Suprapubic skin (tissue), 4 donors: ENCODE results near the gene DSE. TPM values are rescaled to one million over a fixed set of nuclear protein-coding genes. Genes with fewer than 3 reads are reported as not detected.

Experiments used
- DNase-seq, 2 donors: peaks; one replicate each; pipeline ENCODE4 v3.0.0-alpha.2; 2019; ENCODE audit warnings: low spot score in 2 of 2
- H3K27ac ChIP-seq: fragments of 200-600 bp; sonication (generic); one replicate; pipeline ENCODE4 v1.5.1; 2019
- H3K27me3 ChIP-seq: fragments of 200-600 bp; sonication (generic); one replicate; pipeline ENCODE4 v1.5.1; 2019
- H3K36me3 ChIP-seq: fragments of 200-600 bp; sonication (generic); one replicate; pipeline ENCODE4 v1.5.1; 2019
- H3K4me1 ChIP-seq: fragments of 200-600 bp; sonication (generic); one replicate; pipeline ENCODE4 v1.5.1; 2019
- H3K4me3 ChIP-seq: fragments of 200-600 bp; sonication (generic); one replicate; pipeline ENCODE4 v1.5.1; 2019; ENCODE audit warnings: mild to moderate bottlenecking
- H3K9me3 ChIP-seq: fragments of 200-600 bp; sonication (generic); one replicate; pipeline ENCODE4 v1.5.1; 2019
- EP300 ChIP-seq: sonication (generic); formaldehyde crosslinking; IDR thresholded peaks from one replicate; pipeline ENCODE4 v1.6.1; 2017; ENCODE audit warnings: antibody characterized with exemption
- POLR2A ChIP-seq, 2 donors: fragments of 450-650 bp; IDR thresholded peaks; one replicate each; pipeline ENCODE4 v1.6.1; 2017; ENCODE audit warnings: antibody characterized with exemption in 2 of 2, mild to moderate bottlenecking in 2 of 2, moderate library complexity in 2 of 2
- POLR2AphosphoS5 ChIP-seq, 3 donors: sonication (generic); formaldehyde crosslinking; IDR thresholded peaks; one replicate each; pipeline ENCODE4 v1.6.1; 2017; ENCODE audit warnings: antibody characterized with exemption in 3 of 3
- WGBS: methylation state at CpG from one replicate; pipeline ENCODE4 v1.1.5; 2018; 5-methylcytosine and 5-hydroxymethylcytosine counted together
- total RNA-seq, 4 donors: library from RNA; depleted of rRNA; stranded (reverse); fragments of >200 nt; gene quantifications; one replicate each; pipeline ENCODE4 v1.1.0, GENCODE V29; 2016
- TF ChIP-seq, protein P1 (sequence below), 2 donors: fragments of 200-600 bp in 1 of 2; fragments of 450-650 bp in 1 of 2; sonication (generic) in 1 of 2; IDR thresholded peaks; one replicate each; pipeline ENCODE4 v1.5.1; 2016 to 2019; ENCODE audit warnings: antibody characterized with exemption in 2 of 2, mild to moderate bottlenecking in 1 of 2, moderate library complexity in 1 of 2

The DSE gene
- total RNA-seq, 4 donors from 2014 or later, result 36.0 to 40.0 (median 37.2) TPM

DNA sequence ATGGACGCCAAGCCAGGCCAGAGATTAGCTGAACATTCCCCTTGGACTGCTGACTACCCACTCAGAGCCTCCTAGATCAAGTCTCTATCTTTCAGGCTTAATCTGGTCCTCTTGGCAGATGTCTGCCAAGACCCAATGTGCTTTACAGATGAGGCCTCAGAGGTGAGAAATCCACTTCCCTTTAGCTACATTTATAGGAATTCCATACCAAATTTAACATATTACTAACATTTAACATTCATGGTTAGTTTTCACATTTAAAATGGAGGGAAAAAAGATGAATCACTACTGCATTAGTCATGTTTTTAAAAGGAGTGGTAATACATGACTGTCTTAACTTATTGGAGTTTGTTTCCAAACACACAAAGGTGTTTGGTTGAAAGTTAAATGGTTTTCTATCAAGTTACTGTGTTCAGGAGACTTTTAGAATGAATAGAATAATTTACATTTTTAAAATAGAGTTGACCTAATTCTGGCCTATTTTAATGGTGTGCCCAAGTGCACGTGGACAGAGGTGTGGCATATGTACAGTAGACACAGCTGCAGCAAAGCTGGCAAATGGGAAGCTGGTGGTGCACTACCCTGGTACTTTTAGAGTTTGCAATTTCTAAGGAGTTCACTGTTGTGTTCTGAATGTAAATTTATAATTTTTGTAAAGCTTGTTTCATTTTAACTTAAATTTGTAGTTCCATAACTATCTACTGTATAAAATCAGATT lies 48.5 kb downstream of the DSE start:
- 63% methylated on average over 2 of the region's 2 CpGs for WGBS
- no peak overlapping the region for H3K27ac ChIP-seq
- TF ChIP-seq, protein P1, sequence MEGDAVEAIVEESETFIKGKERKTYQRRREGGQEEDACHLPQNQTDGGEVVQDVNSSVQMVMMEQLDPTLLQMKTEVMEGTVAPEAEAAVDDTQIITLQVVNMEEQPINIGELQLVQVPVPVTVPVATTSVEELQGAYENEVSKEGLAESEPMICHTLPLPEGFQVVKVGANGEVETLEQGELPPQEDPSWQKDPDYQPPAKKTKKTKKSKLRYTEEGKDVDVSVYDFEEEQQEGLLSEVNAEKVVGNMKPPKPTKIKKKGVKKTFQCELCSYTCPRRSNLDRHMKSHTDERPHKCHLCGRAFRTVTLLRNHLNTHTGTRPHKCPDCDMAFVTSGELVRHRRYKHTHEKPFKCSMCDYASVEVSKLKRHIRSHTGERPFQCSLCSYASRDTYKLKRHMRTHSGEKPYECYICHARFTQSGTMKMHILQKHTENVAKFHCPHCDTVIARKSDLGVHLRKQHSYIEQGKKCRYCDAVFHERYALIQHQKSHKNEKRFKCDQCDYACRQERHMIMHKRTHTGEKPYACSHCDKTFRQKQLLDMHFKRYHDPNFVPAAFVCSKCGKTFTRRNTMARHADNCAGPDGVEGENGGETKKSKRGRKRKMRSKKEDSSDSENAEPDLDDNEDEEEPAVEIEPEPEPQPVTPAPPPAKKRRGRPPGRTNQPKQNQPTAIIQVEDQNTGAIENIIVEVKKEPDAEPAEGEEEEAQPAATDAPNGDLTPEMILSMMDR (IDR thresholded peaks at IDR 0.05), result no peak
- TF ChIP-seq EP300 (no peak), POLR2AphosphoS5 (IDR thresholded peaks at IDR 0.05) (no peak), POLR2A (IDR thresholded peaks at IDR 0.05) (no peak)

DNA sequence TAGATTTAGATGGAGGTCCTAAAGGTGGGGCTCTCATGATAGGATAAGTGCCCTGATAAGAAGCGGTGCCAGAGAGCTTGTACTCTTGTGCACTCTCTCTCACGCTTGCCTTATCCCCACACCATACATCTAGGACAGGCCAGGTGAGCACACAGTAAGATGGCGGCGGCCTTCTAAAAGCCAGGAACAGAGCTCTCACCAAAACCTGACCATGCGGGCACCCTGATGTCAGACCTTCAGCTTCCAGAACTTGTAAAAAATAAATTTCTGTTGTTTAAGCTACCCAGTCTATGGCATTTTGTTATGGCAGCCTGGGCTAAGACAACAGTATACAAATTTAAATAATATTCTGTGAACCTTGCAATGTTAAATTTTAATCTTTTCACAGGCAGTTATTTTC lies 49.6 kb downstream of the DSE start:
- Histone ChIP-seq H3K36me3 (no peaks in the 10 kb centered on the region), H3K27me3 (no peaks in the 10 kb centered on the region), H3K27ac (no peak overlapping the region), H3K4me3 (no peak overlapping the region), H3K9me3 (no peaks in the 10 kb centered on the region), H3K4me1 (peaks cover 5% of the 10 kb centered on the region)
- DNase-seq, result no peak
- 97% methylated on average over 5 of the region's 5 CpGs for WGBS
- TF ChIP-seq, protein P1 (IDR thresholded peaks at IDR 0.05), result no peak
- TF ChIP-seq EP300 (no peak), POLR2AphosphoS5 (IDR thresholded peaks at IDR 0.05) (no peak), POLR2A (IDR thresholded peaks at IDR 0.05) (no peak)

More for the DNA sequence above, 48.5 kb downstream of the DSE start:
- H3K36me3 ChIP-seq, result no peaks in the 10 kb centered on the region
- DNase-seq, result no peak
- no peaks in the 10 kb centered on the region for H3K27me3 ChIP-seq
- H3K4me1 ChIP-seq, result peaks cover 5% of the 10 kb centered on the region
- no peaks in the 10 kb centered on the region for H3K9me3 ChIP-seq
- no peak overlapping the region for H3K4me3 ChIP-seq

DNA sequence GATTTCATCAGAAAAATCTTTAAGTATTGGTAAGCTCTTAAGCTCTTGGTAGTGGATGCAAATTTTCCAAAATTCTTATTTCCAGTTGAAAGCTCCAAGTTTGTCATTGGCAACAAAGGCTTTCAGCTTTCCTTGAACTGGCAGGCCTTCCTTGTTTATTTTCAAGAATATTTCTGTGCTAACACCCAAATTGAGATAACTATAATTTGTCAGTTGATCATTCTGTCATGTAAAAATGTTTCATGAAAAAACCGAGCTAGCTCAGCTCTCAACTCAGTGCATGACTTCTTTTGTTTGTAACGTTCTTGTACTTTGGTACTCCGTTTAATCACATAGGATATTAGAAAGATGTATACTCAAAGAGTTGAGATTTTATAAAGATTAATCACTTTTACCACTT lies 51.5 kb downstream of the DSE start:
- no peaks in the 10 kb centered on the region for H3K9me3 ChIP-seq
- no peak overlapping the region for H3K27ac ChIP-seq
- WGBS, result 75% methylated on average over 3 of the region's 3 CpGs
- no peak for TF ChIP-seq EP300
- TF ChIP-seq POLR2A (IDR thresholded peaks at IDR 0.05), result no peak
- TF ChIP-seq, protein P1 (IDR thresholded peaks at IDR 0.05), result no peak
- H3K27me3 ChIP-seq, result no peaks in the 10 kb centered on the region
- H3K4me3 ChIP-seq, result no peak overlapping the region
- DNase-seq, result no peak
- H3K4me1 ChIP-seq, result peaks cover 5% of the 10 kb centered on the region
- H3K36me3 ChIP-seq, result peaks cover 2% of the 10 kb centered on the region

DNA sequence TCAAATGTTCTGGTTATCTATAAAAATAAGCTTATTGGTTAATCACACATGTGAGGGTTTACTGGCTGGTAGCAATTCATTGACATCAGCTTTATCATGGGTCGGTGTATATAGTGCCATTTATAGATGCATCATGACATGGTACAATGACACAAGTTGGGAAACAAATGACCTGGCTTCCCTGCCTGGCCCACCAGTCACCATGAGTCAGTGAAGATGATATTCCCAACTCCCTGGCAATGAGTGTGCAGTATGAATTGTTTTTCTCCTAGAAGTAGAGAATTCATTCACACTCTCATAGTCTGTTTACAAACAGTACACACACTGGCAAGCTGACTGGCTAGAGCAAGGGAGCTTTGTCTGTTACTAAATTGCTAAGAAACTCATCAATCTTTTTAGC lies 53.3 kb downstream of the DSE start:
- 71% methylated on average over 1 of the region's 1 CpG for WGBS
- H3K36me3 ChIP-seq, result peaks cover 13% of the 10 kb centered on the region
- H3K27ac ChIP-seq, result no peak overlapping the region
- no peak overlapping the region for H3K4me3 ChIP-seq
- no peak for DNase-seq
- no peaks in the 10 kb centered on the region for H3K27me3 ChIP-seq
- H3K9me3 ChIP-seq, result no peaks in the 10 kb centered on the region
- H3K4me1 ChIP-seq, result peaks cover 5% of the 10 kb centered on the region
- TF ChIP-seq POLR2AphosphoS5 (IDR thresholded peaks at IDR 0.05) (no peak), POLR2A (IDR thresholded peaks at IDR 0.05) (no peak), EP300 (no peak)
- TF ChIP-seq, protein P1 (IDR thresholded peaks at IDR 0.05), result no peak

DNA sequence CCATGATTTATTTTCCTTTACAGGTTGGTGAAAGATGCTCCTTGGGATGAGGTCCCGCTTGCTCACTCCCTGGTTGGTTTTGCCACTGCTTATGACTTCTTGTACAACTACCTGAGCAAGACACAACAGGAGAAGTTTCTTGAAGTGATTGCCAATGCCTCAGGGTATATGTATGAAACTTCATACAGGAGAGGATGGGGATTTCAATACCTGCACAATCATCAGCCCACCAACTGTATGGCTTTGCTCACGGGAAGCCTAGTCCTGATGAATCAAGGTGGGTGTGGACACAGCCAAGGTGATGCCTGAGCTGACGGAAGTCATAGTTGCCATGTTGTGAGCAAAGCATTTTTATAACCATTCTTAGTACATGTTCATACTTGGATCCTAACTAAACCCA lies 55.8 kb downstream of the DSE start:
- no peak overlapping the region for H3K4me3 ChIP-seq
- H3K27me3 ChIP-seq, result no peaks in the 10 kb centered on the region
- WGBS, result 65% methylated on average over 3 of the region's 3 CpGs
- H3K36me3 ChIP-seq, result peaks cover 24% of the 10 kb centered on the region
- no peak for DNase-seq
- H3K4me1 ChIP-seq, result peaks cover 2% of the 10 kb centered on the region
- no peak overlapping the region for H3K27ac ChIP-seq
- no peak for TF ChIP-seq POLR2AphosphoS5 (IDR thresholded peaks at IDR 0.05)
- TF ChIP-seq EP300, result no peak
- TF ChIP-seq, protein P1 (IDR thresholded peaks at IDR 0.05), result no peak
- TF ChIP-seq POLR2A (IDR thresholded peaks at IDR 0.05), result no peak
- no peaks in the 10 kb centered on the region for H3K9me3 ChIP-seq
